Fibroblast of peridontal ligament (primary cell): ENCODE measurements around the gene RGS12.

ENCODE experiments used
- DNase-seq: peaks from one replicate; pipeline ENCODE4 v3.0.0-alpha.2; 2010; ENCODE audit errors: extremely low read depth

RGS12 gene

GRCh38 chr4:3330707-3331106, 37.9 kb downstream of the RGS12 start:
- DNase-seq: no peak

GRCh38 chr4:3331511-3332394, 38.9 kb downstream of the RGS12 start:
- DNase-seq: no peak

DNA sequence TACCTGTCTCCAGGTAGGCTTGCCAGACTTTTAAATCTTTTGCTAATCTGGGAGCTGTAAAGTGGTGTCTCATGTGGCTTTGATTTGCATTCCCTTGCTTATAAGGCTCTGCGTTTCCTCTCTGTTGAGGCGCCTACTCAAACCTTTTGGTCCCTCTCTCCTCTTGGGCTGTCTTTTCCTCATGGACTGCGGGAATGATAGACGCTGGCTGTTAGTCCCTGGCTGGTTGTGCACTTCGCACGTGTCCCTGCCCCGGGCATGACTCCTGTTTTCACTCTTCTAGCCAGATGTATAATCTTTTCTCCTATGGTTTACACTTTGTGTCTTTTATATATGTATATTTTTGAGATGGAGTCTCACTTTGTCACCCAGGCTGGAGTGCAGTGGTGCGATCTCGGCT, 39.7 kb downstream of the RGS12 start:
- no peak for DNase-seq

DNA sequence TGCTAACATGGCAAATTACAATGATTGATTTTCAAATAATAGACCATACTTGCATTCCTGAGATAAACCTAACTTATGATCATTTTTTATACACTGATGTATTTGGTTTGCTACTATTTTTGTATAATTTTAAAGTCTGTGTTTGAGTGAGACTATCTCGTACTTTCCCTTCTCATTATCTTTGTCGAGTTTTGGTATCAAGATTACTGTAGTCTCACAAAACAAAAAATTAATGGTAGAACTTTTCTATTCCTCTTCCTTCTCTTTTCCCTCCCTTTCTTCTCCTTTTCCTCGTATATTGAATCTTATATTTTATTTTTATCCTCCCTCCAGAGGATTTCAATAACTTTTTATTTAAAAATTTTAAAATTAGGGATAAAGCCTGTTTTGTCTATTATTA, 41.5 kb downstream of the RGS12 start:
- DNase-seq: no peak

GRCh38 chr4:3335385-3335784, 42.6 kb downstream of the RGS12 start:
- no peak for DNase-seq

GRCh38 chr4:3335982-3336381, 43.2 kb downstream of the RGS12 start:
- DNase-seq: no peak

- DNase-seq: no peak
Measured at GRCh38 chr4:3336382-3337356, 43.8 kb downstream of the RGS12 start.

- no peak for DNase-seq
Measured at GRCh38 chr4:3337357-3337732, 44.5 kb downstream of the RGS12 start.

DNA sequence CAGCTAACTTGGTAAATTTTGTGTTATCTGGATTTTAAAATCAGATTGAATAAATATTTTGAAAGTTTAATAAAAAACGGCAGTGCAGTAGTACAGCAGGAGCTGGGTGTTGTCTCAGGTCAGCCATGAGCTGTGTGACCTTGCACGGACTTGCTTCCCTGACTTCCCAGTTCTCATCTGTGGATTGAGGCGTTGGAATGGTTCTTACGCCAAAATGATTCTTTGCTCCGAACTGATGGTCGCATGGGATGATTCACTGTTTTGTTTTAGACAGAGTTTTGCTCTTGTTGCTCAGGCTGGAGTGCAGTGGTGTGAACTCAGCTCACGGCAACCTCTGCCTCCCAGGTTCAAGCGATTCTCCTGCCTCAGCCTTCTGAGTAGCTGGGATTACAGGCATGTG, 45.0 kb downstream of the RGS12 start:
- no peak for DNase-seq

- no peak for DNase-seq
Measured at GRCh38 chr4:3338321-3338838, 45.6 kb downstream of the RGS12 start.

DNA sequence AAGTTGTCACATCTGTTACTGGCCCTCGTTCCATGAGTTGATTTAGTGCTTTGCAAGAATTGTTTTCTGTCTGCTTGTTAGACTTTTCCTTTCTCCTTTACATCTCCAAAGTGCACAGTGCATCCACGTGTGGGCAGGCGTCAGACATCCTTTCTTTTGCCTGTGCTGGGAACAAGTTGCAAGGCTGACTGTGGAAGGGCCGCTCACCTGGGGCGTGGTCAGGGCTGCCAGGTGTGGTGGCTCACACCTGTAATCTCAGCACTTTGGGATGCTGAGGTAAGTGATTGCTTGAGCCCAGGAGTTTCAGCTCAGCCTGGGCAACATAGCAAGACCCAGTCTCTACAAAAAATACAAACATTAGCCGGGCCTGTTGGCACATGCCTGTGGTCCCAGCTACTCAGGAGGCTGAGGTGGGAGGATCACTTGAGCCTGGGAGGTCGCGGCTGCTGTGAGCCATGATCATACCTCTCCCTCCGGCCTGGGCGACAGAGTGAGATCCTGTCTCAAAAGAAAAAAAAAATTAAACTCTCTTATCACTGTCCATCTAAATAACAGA, 46.2 kb downstream of the RGS12 start:
- DNase-seq: no peak

- DNase-seq: no peak
Measured at GRCh38 chr4:3339577-3339976, 46.8 kb downstream of the RGS12 start.

GRCh38 chr4:3340038-3340699, 47.3 kb downstream of the RGS12 start:
- no peak for DNase-seq

GRCh38 chr4:3340700-3341083, 47.9 kb downstream of the RGS12 start:
- DNase-seq: no peak

- no peak for DNase-seq
Measured at GRCh38 chr4:3341760-3342159, 48.9 kb downstream of the RGS12 start.

DNA sequence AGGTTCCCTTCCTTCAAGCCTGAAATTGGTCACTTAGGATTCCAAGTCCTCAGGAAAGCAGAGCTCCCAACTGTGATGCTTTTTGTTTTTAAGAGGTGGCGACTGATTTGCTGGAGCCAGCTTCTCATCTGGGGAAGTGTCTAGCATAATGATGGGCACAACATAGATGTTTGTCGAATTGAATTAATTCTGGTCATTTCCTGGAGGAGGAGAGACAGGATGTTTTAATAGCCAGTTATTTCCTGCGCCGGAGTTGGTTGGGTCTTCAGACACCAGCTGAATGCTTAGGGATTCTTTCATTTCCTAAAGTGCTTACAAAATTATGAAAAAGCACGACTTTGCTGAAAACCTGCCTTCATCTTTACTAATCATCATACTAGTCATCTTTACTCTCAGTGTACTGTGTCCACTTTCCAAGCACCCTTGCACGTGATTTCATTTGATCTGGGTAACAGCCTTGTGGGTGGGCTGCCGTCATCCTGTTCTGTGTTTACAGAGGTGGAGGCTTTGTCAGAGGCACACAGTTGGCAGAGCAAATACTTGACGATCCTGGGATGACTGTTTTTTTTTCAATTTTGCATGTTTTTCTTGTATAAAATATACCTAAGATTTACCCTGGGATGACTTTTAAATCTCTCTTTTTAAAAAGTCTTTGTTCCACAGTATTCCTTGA, 49.5 kb downstream of the RGS12 start:
- DNase-seq: peak; percentile 77
